HEK293 (cell line): Measurements from ENCODE around the gene RNF10.

ENCODE experiments used
- HOXA7 ChIP-seq: sonication (generic); formaldehyde crosslinking; IDR thresholded peaks from 2 replicates; pipeline ENCODE4 v1.8.1; 2022; ENCODE audit warnings: missing genetic modification reagents, borderline replicate concordance
- HOXD13 ChIP-seq: sonication (generic); formaldehyde crosslinking; IDR thresholded peaks from 2 replicates; pipeline ENCODE4 v1.8.0; 2022; ENCODE audit warnings: missing genetic modification reagents, borderline replicate concordance
- KLF1 ChIP-seq: fragments of 450-650 bp; formaldehyde crosslinking; IDR thresholded peaks from 2 replicates; pipeline ENCODE4 v1.5.1; 2016; ENCODE audit warnings: missing biosample characterization, missing genetic modification characterization
- KLF10 ChIP-seq: fragments of 450-650 bp; IDR thresholded peaks from 2 replicates; pipeline ENCODE4 v1.5.1; 2018; ENCODE audit warnings: missing biosample characterization, mild to moderate bottlenecking, missing genetic modification characterization
- KLF8 ChIP-seq: fragments of 450-650 bp; formaldehyde crosslinking; IDR thresholded peaks from 2 replicates; pipeline ENCODE4 v1.5.1; 2016; ENCODE audit warnings: missing biosample characterization, missing genetic modification characterization
- PBX3 ChIP-seq: sonication (generic); formaldehyde crosslinking; IDR thresholded peaks from 2 replicates; pipeline ENCODE4 v1.8.1; 2022; ENCODE audit warnings: mild to moderate bottlenecking, moderate library complexity, missing genetic modification reagents
- REPIN1 ChIP-seq: fragments of 450-650 bp; formaldehyde crosslinking; IDR thresholded peaks from 2 replicates; pipeline ENCODE4 v1.5.1; 2017; ENCODE audit warnings: missing biosample characterization, missing genetic modification characterization, low read depth
- TCF7L2 ChIP-seq: IDR thresholded peaks from 2 replicates; pipeline ENCODE4 v1.6.1; 2011; ENCODE audit warnings: low read depth, mild to moderate bottlenecking, inconsistent platforms, low read length, moderate library complexity, borderline replicate concordance
- ZBTB17 ChIP-seq: fragments of 450-650 bp; formaldehyde crosslinking; IDR thresholded peaks from 2 replicates; pipeline ENCODE4 v1.5.1; 2016; ENCODE audit warnings: missing biosample characterization, missing genetic modification characterization
- ZBTB7A ChIP-seq: fragments of 450-650 bp; formaldehyde crosslinking; IDR thresholded peaks from 2 replicates; pipeline ENCODE4 v1.5.1; 2016; ENCODE audit warnings: low read depth, missing biosample characterization, missing genetic modification characterization
- ZNF121 ChIP-seq: fragments of 450-650 bp; formaldehyde crosslinking; IDR thresholded peaks from 2 replicates; pipeline ENCODE4 v1.5.1; 2016; ENCODE audit warnings: missing biosample characterization, missing genetic modification characterization
- ZNF133 ChIP-seq: fragments of 450-650 bp; formaldehyde crosslinking; IDR thresholded peaks from 2 replicates; pipeline ENCODE4 v1.5.1; 2016; ENCODE audit warnings: missing biosample characterization, missing genetic modification characterization
- ZNF16 ChIP-seq: fragments of 450-650 bp; formaldehyde crosslinking; IDR thresholded peaks from 2 replicates; pipeline ENCODE4 v1.5.1; 2016; ENCODE audit warnings: low read depth, missing biosample characterization, missing genetic modification characterization
- ZNF169 ChIP-seq: fragments of 450-650 bp; formaldehyde crosslinking; IDR thresholded peaks from 2 replicates; pipeline ENCODE4 v1.5.1; 2016; ENCODE audit warnings: missing biosample characterization, missing genetic modification characterization
- ZNF248 ChIP-seq: fragments of 450-650 bp; formaldehyde crosslinking; IDR thresholded peaks from 2 replicates; pipeline ENCODE4 v1.5.1; 2017; ENCODE audit warnings: missing biosample characterization, missing genetic modification characterization
- ZNF280C ChIP-seq: fragments of 450-650 bp; formaldehyde crosslinking; IDR thresholded peaks from 2 replicates; pipeline ENCODE4 v1.5.1; 2016; ENCODE audit warnings: missing biosample characterization, missing genetic modification characterization
- ZNF350 ChIP-seq: fragments of 450-650 bp; formaldehyde crosslinking; IDR thresholded peaks from 2 replicates; pipeline ENCODE4 v1.5.0; 2017; ENCODE audit warnings: missing biosample characterization, mild to moderate bottlenecking, missing genetic modification characterization
- ZNF391 ChIP-seq: fragments of 450-650 bp; formaldehyde crosslinking; IDR thresholded peaks from 2 replicates; pipeline ENCODE4 v1.5.1; 2016; ENCODE audit warnings: low read depth, missing biosample characterization, missing genetic modification characterization, borderline replicate concordance
- ZNF558 ChIP-seq: fragments of 450-650 bp; formaldehyde crosslinking; IDR thresholded peaks from 2 replicates; pipeline ENCODE4 v1.5.1; 2016; ENCODE audit warnings: missing biosample characterization, missing genetic modification characterization
- ZNF600 ChIP-seq: fragments of 450-650 bp; formaldehyde crosslinking; IDR thresholded peaks from 2 replicates; pipeline ENCODE4 v1.5.1; 2016; ENCODE audit warnings: missing biosample characterization, missing genetic modification characterization
- ZNF626 ChIP-seq: fragments of 450-650 bp; sonication (Bioruptor Pico); formaldehyde crosslinking; IDR thresholded peaks from 2 replicates; pipeline ENCODE4 v1.5.1; 2018; ENCODE audit warnings: missing biosample characterization, missing genetic modification characterization, inconsistent platforms
- ZNF670 ChIP-seq: fragments of 450-650 bp; formaldehyde crosslinking; IDR thresholded peaks from 2 replicates; pipeline ENCODE4 v1.5.1; 2016; ENCODE audit warnings: missing biosample characterization, missing genetic modification characterization, low read depth
- ZNF701 ChIP-seq: fragments of 450-650 bp; formaldehyde crosslinking; IDR thresholded peaks from 2 replicates; pipeline ENCODE4 v1.5.1; 2016; ENCODE audit warnings: missing biosample characterization, missing genetic modification characterization
- ZNF768 ChIP-seq: fragments of 450-650 bp; formaldehyde crosslinking; IDR thresholded peaks from 2 replicates; pipeline ENCODE4 v1.5.1; 2018; ENCODE audit warnings: missing biosample characterization, mild to moderate bottlenecking, missing genetic modification characterization
- ZNF785 ChIP-seq: fragments of 450-650 bp; formaldehyde crosslinking; IDR thresholded peaks from 2 replicates; pipeline ENCODE4 v1.5.1; 2016; ENCODE audit warnings: missing biosample characterization, missing genetic modification characterization
- ZNF791 ChIP-seq: fragments of 450-650 bp; formaldehyde crosslinking; IDR thresholded peaks from 2 replicates; pipeline ENCODE4 v1.5.1; 2016; ENCODE audit warnings: missing biosample characterization, missing genetic modification characterization
- ZNF792 ChIP-seq: fragments of 450-650 bp; formaldehyde crosslinking; IDR thresholded peaks from 2 replicates; pipeline ENCODE4 v1.5.1; 2016; ENCODE audit warnings: missing biosample characterization, missing genetic modification characterization
- ZNF843 ChIP-seq: fragments of 450-650 bp; formaldehyde crosslinking; IDR thresholded peaks from 2 replicates; pipeline ENCODE4 v1.5.1; 2016; ENCODE audit warnings: missing biosample characterization, missing genetic modification characterization
- TF ChIP-seq, protein P1 (sequence below): fragments of 450-650 bp; formaldehyde crosslinking; IDR thresholded peaks from 2 replicates; pipeline ENCODE4 v1.5.1; 2016; ENCODE audit warnings: missing biosample characterization, missing genetic modification characterization, low read depth
- TF ChIP-seq, protein P2 (sequence below): fragments of 450-650 bp; formaldehyde crosslinking; IDR thresholded peaks from 2 replicates; pipeline ENCODE4 v1.5.1; 2017; ENCODE audit warnings: missing biosample characterization, missing genetic modification characterization
- TF ChIP-seq, protein P3 (sequence below): fragments of 450-650 bp; formaldehyde crosslinking; IDR thresholded peaks from 2 replicates; pipeline ENCODE4 v1.5.1; 2017; ENCODE audit warnings: missing biosample characterization, missing genetic modification characterization

The RNF10 gene

DNA sequence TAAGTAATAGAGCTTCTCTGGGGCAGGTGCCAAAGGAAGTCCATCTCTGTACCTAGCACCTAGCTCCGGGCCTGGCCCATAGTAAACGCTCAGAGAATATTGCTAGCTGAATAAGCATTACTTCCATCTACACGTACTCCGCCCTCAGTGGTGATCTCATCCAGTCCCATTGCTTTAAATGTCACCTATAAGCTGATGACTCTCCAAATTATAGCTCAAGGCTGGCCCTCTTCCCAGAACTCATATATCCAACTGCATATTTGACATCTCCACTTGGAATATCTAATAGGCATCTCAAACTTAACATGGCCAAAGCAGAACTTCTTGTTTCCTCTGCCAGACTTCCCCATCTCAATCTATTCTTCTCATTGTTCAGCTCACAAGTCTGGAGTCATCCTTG lies 45.1 kb upstream of the RNF10 start (continued):
- TF ChIP-seq, protein P1, sequence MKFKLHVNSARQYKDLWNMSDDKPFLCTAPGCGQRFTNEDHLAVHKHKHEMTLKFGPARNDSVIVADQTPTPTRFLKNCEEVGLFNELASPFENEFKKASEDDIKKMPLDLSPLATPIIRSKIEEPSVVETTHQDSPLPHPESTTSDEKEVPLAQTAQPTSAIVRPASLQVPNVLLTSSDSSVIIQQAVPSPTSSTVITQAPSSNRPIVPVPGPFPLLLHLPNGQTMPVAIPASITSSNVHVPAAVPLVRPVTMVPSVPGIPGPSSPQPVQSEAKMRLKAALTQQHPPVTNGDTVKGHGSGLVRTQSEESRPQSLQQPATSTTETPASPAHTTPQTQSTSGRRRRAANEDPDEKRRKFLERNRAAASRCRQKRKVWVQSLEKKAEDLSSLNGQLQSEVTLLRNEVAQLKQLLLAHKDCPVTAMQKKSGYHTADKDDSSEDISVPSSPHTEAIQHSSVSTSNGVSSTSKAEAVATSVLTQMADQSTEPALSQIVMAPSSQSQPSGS = peak; percentile 46; the same call in 1 of the 2 replicates
- no peak for TF ChIP-seq ZNF792
- no peak for TF ChIP-seq ZNF121 (tag by site-specific recombination)
- no peak for TF ChIP-seq ZBTB7A (tag by site-specific recombination)
- TF ChIP-seq, protein P2, sequence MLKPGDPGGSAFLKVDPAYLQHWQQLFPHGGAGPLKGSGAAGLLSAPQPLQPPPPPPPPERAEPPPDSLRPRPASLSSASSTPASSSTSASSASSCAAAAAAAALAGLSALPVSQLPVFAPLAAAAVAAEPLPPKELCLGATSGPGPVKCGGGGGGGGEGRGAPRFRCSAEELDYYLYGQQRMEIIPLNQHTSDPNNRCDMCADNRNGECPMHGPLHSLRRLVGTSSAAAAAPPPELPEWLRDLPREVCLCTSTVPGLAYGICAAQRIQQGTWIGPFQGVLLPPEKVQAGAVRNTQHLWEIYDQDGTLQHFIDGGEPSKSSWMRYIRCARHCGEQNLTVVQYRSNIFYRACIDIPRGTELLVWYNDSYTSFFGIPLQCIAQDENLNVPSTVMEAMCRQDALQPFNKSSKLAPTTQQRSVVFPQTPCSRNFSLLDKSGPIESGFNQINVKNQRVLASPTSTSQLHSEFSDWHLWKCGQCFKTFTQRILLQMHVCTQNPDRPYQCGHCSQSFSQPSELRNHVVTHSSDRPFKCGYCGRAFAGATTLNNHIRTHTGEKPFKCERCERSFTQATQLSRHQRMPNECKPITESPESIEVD (tag by site-specific recombination) = peak; percentile 53; the same call in 1 of the 2 replicates
- no peak for TF ChIP-seq ZNF350 (tag by site-specific recombination)
- no peak for TF ChIP-seq ZNF785 (tag by site-specific recombination)
- TF ChIP-seq ZNF768 (tag by site-specific recombination) = no peak
- TF ChIP-seq ZNF169 (tag by site-specific recombination) = no peak
- no peak for TF ChIP-seq ZNF670
- peak; percentile 22; the same call in 1 of the 2 replicates for TF ChIP-seq KLF8
- no peak for TF ChIP-seq ZNF16 (tag by site-specific recombination)
- peak; percentile 22; the same call in 1 of the 2 replicates for TF ChIP-seq KLF10 (tag by site-specific recombination)
- no peak for TF ChIP-seq ZNF133
- TF ChIP-seq, protein P3, sequence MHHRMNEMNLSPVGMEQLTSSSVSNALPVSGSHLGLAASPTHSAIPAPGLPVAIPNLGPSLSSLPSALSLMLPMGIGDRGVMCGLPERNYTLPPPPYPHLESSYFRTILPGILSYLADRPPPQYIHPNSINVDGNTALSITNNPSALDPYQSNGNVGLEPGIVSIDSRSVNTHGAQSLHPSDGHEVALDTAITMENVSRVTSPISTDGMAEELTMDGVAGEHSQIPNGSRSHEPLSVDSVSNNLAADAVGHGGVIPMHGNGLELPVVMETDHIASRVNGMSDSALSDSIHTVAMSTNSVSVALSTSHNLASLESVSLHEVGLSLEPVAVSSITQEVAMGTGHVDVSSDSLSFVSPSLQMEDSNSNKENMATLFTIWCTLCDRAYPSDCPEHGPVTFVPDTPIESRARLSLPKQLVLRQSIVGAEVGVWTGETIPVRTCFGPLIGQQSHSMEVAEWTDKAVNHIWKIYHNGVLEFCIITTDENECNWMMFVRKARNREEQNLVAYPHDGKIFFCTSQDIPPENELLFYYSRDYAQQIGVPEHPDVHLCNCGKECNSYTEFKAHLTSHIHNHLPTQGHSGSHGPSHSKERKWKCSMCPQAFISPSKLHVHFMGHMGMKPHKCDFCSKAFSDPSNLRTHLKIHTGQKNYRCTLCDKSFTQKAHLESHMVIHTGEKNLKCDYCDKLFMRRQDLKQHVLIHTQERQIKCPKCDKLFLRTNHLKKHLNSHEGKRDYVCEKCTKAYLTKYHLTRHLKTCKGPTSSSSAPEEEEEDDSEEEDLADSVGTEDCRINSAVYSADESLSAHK (tag by site-specific recombination) = no peak
- 0 out of 2 replicates have a peak, but pooled peaks have one; percentile 23 for TF ChIP-seq KLF1 (tag by site-specific recombination)
- TF ChIP-seq REPIN1 (tag by site-specific recombination) = no peak
- peak; percentile 93 for TF ChIP-seq ZNF558 (tag by site-specific recombination)
- peak; percentile 72 for TF ChIP-seq ZBTB17
- no peak for TF ChIP-seq ZNF626 (tag by site-specific recombination)
- TF ChIP-seq TCF7L2 = no peak
- TF ChIP-seq ZNF701 (tag by site-specific recombination) = no peak
- no peak for TF ChIP-seq PBX3 (CRISPR knock-in tag)
- no peak for TF ChIP-seq ZNF280C (tag by site-specific recombination)
- no peak for TF ChIP-seq ZNF843
- no peak for TF ChIP-seq ZNF391
- peak; percentile 41; the same call in 1 of the 2 replicates for TF ChIP-seq ZNF600 (tag by site-specific recombination)
- TF ChIP-seq HOXD13 = no peak
- TF ChIP-seq ZNF791 (tag by site-specific recombination) = no peak
- TF ChIP-seq ZNF248 (tag by site-specific recombination) = no peak
- TF ChIP-seq HOXA7 (CRISPR knock-in tag) = no peak
